Motor neuron (in vitro differentiated cells): Measurements from ENCODE around the gene TFE3. TPM values are rescaled to one million over a fixed set of nuclear protein-coding genes. Genes with fewer than 3 reads are reported as not detected.

Experiments used
- ATAC-seq, 8 experiments: fragments of 200-7000 bp; cut with Tn5 transposase; replicated peaks in 6 of 8; 2 replicates each; pipeline ENCODE4 v1.8.0; 2021; ENCODE audit warnings: mild to moderate bottlenecking in 8 of 8, moderate library complexity in 8 of 8
- H3K27ac ChIP-seq, 2 donors: fragments of 250-450 bp; sonication (Bioruptor Pico); 2 replicates each; pipeline ENCODE4 v1.9.0; 2021; ENCODE audit warnings: antibody characterized with exemption in 2 of 2, mild to moderate bottlenecking in 2 of 2, moderate library complexity in 1 of 2
- H3K4me1 ChIP-seq, 2 donors: fragments of 250-450 bp; sonication (Bioruptor Pico); replicated peaks in 1 of 2; 2 replicates each; pipeline ENCODE4 v1.6.1; 2021; ENCODE audit warnings: antibody characterized with exemption in 2 of 2, mild to moderate bottlenecking in 2 of 2, moderate library complexity in 1 of 2
- H3K4me3 ChIP-seq, 5 donors: fragments of 250-450 bp; sonication (Bioruptor Pico); 2 replicates each; pipeline ENCODE4 v1.9.0; 2021; ENCODE audit warnings: antibody characterized with exemption in 5 of 5, mild to moderate bottlenecking in 5 of 5, moderate library complexity in 4 of 5
- WGBS, 10 experiments: fragments of 450-650 bp; shearing (Covaris generic); methylation state at CpG; one replicate each; pipeline ENCODE4 v1.0.0; 2022; 5-methylcytosine and 5-hydroxymethylcytosine counted together
- in situ Hi-C, 9 experiments: fragments of 400-800 bp; cut with MboI; loops; one replicate each; pipeline ENCODE4 v1.15.0; 2021; ENCODE audit warnings: low sequenced_read_pairs in 9 of 9, low pct_unique_long_range_greater_than_20kb in 2 of 9; ENCODE audit not compliant: unreplicated experiment in 9 of 9
- total RNA-seq, 8 experiments: library from RNA; unstranded; fragments of 300-600 nt; gene quantifications; 2 replicates each; pipeline versions ENCODE4 v1.2.3 to v1.2.4, GENCODE V29; 2022

Gene TFE3, protein sequence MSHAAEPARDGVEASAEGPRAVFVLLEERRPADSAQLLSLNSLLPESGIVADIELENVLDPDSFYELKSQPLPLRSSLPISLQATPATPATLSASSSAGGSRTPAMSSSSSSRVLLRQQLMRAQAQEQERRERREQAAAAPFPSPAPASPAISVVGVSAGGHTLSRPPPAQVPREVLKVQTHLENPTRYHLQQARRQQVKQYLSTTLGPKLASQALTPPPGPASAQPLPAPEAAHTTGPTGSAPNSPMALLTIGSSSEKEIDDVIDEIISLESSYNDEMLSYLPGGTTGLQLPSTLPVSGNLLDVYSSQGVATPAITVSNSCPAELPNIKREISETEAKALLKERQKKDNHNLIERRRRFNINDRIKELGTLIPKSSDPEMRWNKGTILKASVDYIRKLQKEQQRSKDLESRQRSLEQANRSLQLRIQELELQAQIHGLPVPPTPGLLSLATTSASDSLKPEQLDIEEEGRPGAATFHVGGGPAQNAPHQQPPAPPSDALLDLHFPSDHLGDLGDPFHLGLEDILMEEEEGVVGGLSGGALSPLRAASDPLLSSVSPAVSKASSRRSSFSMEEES
- total RNA-seq: 10 to 100 TPM in 7 of 8 experiments, 1 to 10 TPM in 1; 9.7 to 43.2 (median 24.4) TPM

DNA sequence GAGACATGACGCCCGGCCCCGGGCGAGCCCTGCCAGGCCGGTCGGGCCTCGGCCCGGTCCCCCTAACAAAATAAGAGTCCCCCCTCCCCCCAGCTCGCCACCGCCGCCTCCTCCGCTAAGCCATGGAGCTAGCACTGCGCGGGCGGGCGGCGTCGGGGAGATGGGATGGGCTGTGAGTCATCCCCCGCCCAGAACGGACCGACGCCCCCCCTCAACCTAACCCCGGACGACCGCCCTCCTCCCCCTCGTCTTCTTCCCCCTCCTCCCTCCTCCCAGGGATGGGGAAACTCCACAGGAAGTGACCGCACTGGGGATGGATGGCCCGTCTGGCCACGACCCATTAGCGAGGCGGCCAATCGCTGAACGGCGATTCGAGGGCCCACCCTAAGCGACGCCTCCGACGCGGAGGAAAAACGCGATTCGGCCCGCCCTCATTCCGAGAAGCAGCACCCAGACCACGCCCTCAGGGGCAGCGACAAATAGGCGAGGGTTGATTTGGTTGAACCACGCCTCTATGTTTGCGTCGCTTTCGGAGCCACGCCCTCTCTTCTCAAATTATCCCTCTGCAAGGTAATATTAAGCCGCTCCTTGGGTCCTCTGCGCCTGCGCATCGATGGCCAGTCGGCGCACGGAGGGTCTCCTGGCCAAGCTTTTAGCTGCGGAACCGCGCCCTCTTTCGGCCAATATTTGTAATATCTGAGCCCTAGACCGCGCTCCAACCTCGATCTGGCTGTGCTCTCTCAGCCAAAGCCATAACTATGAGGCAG, at the start of gene TFE3:
Gene TFE3, minus strand, starts transcription at position 138 of the 767 bp plus-strand sequence. Its CDS starts 131 bp downstream, at position 7.
- Histone ChIP-seq H3K4me1 (peaks cover 15 to 18% of the 10 kb centered on the region in 2 donors), H3K4me3 (peak within 1 kb of the TSS; percentile 50 to 94 (median 83)), H3K27ac (peak within 1 kb of the TSS; percentile 88 to 94)
- peak; percentile 75 to 91 (median 88) for ATAC-seq
- WGBS, 10 experiments: 20 to 28% methylated on average over 1 to 21 of the region's 67 CpGs; no CpG with 5 or more reads in 8 of the 10 experiments
- in situ Hi-C loops: no loop called here

DNA sequence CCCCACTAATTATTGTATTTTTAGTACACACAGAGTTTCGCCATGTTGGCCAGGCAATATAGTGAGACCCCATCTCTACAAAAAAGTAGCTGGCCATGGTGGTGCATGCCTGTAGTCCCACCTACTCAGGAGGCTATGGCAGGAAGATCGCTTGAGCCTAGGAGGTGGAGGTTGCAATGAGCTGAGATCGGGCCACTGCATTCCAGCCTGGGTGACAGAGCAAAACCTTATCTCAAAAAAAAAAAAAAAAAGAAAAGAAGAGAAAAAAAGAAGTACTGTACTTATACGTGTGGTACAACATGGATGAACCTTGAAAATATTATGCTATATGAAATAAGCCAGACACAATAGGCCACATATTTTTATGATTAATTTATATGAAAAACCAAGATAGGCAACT, 46.4 kb upstream of the TFE3 start:
- no peak for ATAC-seq
- Histone ChIP-seq H3K4me3 (no peak overlapping the region), H3K4me1 (no peaks in the 10 kb centered on the region), H3K27ac (no peak overlapping the region)
- in situ Hi-C loops: no loop called here
- 3 to 100% (median 87%) methylated on average over 1 to 4 of the region's 4 CpGs; no CpG with 5 or more reads in 4 of the 10 experiments for WGBS, 10 experiments

DNA sequence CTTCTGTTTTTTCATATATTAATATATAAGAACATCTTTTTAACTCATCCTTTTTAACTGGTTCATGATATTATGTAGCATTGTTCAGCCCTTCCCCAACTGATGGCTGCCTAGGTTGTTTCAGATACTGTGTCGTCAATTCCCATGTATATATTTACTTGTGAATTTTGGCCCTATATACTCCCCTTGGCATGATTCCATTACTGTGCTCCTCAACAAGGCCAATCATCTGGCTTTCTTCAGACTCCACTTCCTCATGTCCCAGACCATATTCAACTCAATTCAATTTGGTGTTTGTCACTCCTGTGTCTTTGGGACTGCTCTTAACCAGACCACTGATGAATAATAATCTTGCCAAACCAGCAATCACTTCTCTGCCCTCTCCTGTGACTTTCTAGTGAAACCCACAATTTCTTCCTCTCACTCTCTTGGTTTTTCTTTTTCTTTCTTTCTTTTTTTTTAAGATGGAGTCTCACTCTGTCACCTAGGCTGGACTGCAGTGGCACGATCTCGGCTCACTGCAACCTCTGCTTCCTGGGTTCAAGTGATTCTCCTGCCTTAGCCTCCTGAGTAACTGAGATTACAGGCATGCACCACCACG, 39.2 kb upstream of the TFE3 start:
- ATAC-seq: no peak
- no peak overlapping the region for H3K4me3 ChIP-seq
- no peak overlapping the region for H3K27ac ChIP-seq
- 0 to 100% (median 74%) methylated on average over 1 to 3 of the region's 4 CpGs; no CpG with 5 or more reads in 3 of the 10 experiments for WGBS, 10 experiments
- H3K4me1 ChIP-seq: peaks cover 0 to 5% of the 10 kb centered on the region in 2 donors
- in situ Hi-C loops: no loop called here

DNA sequence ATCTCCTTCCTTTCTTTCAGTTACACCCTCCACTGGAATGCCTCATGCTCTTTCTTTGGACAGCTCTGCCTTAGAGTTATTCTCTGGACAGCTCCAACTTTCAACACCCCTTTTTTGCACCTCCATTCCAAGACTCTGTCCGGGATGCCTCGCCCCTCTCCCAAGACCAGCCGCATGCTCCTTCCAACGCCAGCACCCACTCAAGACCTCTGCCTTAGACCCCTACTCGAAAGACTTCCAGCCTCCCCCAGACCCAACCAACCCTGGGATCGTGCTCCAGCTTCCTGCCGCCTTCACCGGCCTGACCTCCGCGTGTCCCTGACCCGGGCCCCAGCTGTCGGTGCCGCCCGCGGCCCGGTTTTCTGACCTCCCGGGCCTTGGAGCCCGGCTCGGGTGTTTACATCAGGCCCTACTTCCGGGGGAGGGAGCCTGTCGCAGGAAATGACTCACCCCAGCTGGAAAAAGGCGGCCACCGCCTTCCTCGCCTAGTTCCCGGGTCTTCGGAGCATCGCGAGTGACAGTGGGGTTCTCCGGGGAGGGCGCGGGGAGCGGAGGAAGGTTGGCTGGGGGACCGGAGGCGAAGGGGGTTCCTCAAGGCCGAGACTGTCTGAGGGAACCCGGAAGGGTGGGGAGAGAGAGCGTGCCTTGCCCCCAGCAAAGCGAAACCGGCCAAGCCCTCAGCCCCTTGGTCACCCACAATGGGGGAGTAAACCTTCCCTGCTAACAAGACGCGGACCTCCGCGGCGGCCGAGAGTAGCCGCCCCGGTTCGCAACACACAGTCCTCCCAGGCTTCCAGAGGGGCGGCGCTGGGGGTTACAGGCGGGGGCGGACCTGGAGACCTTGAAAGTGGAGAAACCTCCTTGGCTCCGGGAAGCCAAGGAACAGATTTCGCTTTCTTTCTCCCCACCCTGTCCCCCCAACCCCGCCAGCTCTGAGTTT, 36.6 kb upstream of the TFE3 start, which contains the start of gene WDR45:
Gene WDR45, minus strand, starts transcription at position 399 of the 940 bp plus-strand sequence. CDS start 1,792 bp downstream, outside the sequence.
- H3K4me3 ChIP-seq: peak within 1 kb of the TSS; percentile 47 to 75 (median 70)
- in situ Hi-C loops: no loop called here
- peak within 1 kb of the TSS; percentile 83 to 89 for H3K27ac ChIP-seq
- WGBS, 10 experiments: 0 to 20% methylated on average over 1 to 2 of the region's 55 CpGs; no CpG with 5 or more reads in 8 of the 10 experiments
- H3K4me1 ChIP-seq: peaks cover 0 to 6% of the 10 kb centered on the region in 2 donors
- ATAC-seq: peak; percentile 88 to 93 (median 92)

DNA sequence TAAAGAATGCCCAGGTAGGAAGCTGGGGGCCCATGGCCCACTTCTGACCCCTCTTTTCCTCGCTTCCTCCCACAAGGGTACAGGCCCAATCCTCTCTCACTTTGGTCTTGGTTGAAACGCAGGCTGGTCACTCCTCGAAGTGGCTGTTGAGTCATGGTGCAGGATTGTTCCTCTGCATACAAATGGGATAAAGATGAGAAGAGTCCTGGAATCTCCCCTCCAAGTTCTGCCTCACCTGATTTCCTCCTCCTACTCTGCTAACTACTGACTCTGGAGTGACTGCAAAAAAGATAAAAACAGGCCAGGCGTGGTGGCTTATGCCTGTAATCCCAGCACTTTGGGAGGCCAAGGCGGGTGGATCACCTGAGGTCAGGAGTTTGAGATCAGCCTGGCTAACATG, 34.8 kb upstream of the TFE3 start:
- in situ Hi-C loops: no loop called here
- ATAC-seq: no peak
- H3K4me1 ChIP-seq: peaks cover 5 to 12% of the 10 kb centered on the region in 2 donors
- no peak overlapping the region for H3K27ac ChIP-seq
- WGBS, 10 experiments: 40% methylated on average over 1 of the region's 5 CpGs; no CpG with 5 or more reads in 9 of the 10 experiments
- H3K4me3 ChIP-seq: no peak overlapping the region

DNA sequence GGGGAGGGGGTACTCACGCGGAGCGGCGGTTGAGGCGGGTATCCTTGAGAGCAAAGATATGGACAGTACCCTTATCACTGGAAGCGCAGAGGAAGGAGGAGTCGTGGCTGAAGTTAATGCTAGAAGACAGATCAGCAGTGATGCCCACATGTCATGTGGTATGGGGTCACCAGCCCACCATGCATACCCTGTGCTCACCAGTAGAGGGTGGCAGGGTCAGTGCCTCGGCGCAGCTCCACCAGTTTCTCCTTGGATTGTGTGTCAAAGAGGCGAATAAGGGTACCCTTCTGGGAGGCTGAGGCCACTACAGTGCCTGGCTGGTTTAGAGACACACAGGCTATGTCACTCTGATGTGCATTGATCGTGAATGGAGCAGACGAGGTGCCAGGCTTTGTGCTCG, 32.2 kb upstream of the TFE3 start:
- WGBS, 10 experiments: 0 to 60% methylated on average over 1 to 2 of the region's 13 CpGs; no CpG with 5 or more reads in 8 of the 10 experiments
- no peak for ATAC-seq
- H3K4me3 ChIP-seq: no peak overlapping the region
- in situ Hi-C loops: no loop called here
- H3K4me1 ChIP-seq: peaks cover 5 to 18% of the 10 kb centered on the region in 2 donors
- H3K27ac ChIP-seq: no peak overlapping the region

DNA sequence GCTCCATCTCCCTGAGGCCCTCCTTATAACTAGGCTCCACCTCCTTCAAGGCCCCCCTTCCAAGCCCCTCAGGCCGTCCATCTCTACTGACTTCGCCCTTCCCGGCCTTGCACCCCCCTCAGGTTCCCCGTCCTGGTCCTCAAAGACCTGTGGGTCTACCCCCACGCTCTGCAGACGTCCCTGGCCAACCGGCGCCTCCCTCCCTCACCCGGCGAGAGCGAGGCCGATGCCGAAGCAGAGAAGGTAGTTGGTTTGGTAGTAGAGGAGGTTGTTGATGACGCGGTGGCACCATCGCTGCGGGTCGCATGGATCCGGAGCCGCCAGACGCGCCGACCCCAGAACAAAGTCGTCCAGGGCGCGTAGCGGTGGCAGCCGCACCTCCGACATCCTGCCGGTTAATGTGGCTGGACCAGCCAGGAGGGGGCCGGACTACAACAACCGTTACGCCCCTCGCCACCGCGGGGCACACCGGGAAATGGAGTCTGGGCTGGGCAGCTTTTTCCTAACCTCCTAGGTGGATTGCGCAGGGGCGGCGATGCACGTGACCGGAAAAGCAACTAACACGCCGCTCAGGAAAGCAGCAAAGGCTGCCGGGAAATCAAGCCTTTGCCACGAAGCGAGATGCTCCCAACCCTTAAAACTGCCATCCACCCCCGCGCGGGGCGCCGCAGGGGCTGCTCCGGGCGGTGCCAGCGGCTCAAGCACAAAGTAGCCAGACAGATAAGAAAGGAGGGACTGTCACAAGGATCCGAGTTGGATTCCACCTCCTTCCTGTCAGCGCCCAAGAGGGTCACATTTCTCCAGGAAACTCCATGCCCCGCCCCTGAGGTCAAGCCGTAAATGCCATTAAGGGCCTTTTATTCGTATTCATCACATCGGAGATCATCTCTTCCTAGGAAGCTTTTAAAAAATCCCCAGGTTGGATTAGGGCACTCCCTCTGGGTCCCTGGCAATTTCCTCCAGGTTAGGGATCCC, 30.7 kb upstream of the TFE3 start, which contains the start of gene PRAF2:
Gene PRAF2, minus strand, starts transcription at position 402 of the 975 bp plus-strand sequence. Its CDS starts 15 bp downstream, at position 387.
- H3K27ac ChIP-seq: peak within 1 kb of the TSS; percentile 86 to 92
- in situ Hi-C loops: no loop called here
- ATAC-seq: peak; percentile 80 to 96 (median 90)
- peaks cover 5 to 15% of the 10 kb centered on the region in 2 donors for H3K4me1 ChIP-seq
- WGBS, 10 experiments: 0 to 37% methylated on average over 1 to 14 of the region's 61 CpGs; no CpG with 5 or more reads in 8 of the 10 experiments
- peak within 1 kb of the TSS; percentile 63 to 86 (median 72) for H3K4me3 ChIP-seq

DNA sequence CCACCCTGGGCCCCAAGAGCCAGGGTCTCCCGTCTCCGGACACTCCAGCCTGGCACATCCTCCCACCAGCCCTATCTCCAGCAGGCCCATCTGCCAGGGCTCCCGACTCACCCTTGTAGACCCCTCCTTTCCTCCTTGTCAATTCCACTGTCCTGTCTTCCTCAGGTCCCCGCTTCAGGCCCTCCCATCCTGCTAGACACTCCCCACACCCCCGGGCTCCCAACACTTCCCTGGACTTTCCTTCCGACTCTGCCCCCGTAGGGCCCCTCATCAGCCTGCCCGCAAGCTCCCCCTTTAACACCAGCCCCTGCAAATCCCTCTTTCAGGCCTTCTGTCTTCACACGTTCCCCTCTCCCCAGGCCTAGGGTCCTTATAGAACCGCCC, 29.5 kb upstream of the TFE3 start:
- WGBS, 10 experiments: 80% methylated on average over 3 of the region's 10 CpGs; no CpG with 5 or more reads in 9 of the 10 experiments
- peak overlapping the region; percentile 63 to 86 (median 72) for H3K4me3 ChIP-seq
- in situ Hi-C loops: no loop called here
- H3K4me1 ChIP-seq: peaks cover 5 to 14% of the 10 kb centered on the region in 2 donors
- peak overlapping the region in 1 of 2 donors; percentile 56 for H3K27ac ChIP-seq
- peak in 3 of 8 experiments; percentile 2 to 9 (median 6) for ATAC-seq

DNA sequence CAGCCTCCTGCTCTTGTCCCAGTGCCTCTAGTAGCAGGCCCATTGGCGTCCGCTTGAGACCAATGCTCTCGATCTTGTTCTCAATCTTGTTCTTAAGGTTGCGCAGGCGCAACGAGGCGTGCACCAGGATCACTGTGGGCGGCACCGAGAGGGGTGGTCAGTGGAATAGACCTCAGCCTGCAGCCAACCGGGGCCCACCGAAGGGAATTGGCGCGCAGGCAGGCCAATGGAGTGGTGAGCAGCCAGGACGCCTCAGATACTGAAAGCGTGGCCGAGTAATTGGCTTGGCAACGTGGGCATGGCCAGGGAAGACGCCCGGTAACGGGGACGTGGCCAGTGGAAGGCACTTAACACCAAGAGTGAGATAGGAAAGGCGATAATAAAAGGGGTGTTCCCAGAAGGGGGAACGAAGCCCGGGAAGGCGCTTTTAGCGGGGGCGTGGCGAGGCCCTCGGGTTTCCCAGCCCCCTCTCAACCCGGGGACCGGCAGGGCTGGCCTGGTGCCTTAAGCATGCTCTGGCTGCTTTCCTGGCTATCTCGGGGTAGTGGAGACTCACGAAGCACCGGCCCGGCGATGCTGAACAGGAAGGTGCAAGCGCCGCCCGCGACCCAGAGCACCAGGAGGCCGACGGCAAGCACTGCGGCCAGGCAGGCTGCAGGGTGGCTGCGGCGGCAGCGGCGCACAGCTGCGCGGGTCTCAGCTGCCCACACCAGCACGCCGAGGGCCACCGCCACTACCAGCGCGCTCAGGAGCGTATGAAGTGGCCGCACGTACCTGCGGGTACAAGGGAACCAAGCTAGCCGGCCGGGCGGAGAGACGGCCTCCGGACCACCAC, 28.9 kb upstream of the TFE3 start:
- peak overlapping the region in 1 of 2 donors; percentile 56 for H3K27ac ChIP-seq
- peak overlapping the region in 4 of 5 donors; percentile 65 to 86 (median 77) for H3K4me3 ChIP-seq
- in situ Hi-C loops: no loop called here
- ATAC-seq: peak; percentile 3 to 59 (median 34)
- WGBS, 10 experiments: 40 to 66% methylated on average over 1 to 7 of the region's 63 CpGs; no CpG with 5 or more reads in 8 of the 10 experiments
- peaks cover 5 to 14% of the 10 kb centered on the region in 2 donors for H3K4me1 ChIP-seq

DNA sequence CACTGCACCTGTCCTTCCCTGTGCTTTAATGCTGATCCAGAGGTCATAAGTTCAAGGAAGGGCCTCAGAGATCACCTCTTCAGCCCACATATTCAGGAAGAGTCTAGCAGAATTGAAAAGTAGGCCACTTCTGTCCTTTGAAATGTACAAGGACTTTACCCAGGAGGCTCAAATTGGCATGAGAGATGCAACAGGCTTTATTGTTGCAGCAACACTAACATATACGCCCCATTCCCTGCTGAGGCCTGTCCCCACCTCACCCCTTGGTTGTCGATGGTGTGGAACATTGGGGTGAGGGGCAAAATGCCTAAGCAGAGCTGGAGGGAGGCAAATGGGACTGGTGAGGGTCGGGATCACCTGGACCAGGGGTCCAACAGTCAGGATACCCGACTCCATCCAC, 27.8 kb upstream of the TFE3 start:
- in situ Hi-C loops: no loop called here
- no peak for ATAC-seq
- Histone ChIP-seq H3K27ac (no peak overlapping the region), H3K4me1 (peaks cover 5 to 14% of the 10 kb centered on the region in 2 donors), H3K4me3 (no peak overlapping the region)
- 52 to 100% (median 100%) methylated on average over 1 to 4 of the region's 4 CpGs; no CpG with 5 or more reads in 7 of the 10 experiments for WGBS, 10 experiments
